ENCODE data around the gene C14orf180.

DNA sequence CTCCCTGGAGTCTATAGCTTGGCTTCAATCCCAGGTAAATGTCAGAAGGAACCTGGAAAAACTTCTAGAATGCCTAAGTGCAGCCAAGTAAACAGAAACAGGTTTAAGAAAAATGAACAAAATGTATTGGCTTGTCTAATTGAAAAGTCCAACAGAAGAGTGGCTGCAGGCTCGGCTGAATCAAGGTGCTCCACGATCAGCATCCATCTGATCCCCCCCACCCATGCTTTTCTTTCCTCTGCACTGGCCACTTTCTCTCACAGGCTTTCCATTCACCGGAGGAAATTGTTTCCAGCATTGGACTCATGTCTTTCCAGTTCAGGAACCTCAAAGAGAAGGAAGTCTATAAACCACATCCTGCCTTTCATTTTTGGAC, 42.0 kb upstream of the C14orf180 start:
- TF ChIP-seq, protein P1, sequence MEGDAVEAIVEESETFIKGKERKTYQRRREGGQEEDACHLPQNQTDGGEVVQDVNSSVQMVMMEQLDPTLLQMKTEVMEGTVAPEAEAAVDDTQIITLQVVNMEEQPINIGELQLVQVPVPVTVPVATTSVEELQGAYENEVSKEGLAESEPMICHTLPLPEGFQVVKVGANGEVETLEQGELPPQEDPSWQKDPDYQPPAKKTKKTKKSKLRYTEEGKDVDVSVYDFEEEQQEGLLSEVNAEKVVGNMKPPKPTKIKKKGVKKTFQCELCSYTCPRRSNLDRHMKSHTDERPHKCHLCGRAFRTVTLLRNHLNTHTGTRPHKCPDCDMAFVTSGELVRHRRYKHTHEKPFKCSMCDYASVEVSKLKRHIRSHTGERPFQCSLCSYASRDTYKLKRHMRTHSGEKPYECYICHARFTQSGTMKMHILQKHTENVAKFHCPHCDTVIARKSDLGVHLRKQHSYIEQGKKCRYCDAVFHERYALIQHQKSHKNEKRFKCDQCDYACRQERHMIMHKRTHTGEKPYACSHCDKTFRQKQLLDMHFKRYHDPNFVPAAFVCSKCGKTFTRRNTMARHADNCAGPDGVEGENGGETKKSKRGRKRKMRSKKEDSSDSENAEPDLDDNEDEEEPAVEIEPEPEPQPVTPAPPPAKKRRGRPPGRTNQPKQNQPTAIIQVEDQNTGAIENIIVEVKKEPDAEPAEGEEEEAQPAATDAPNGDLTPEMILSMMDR (optimal IDR thresholded peaks at IDR 0.05 in 1 of 3, IDR thresholded peaks at IDR 0.05 in 1 of 3, conservative IDR thresholded peaks at IDR 0.05 in 1 of 3; ENCODE audit: extremely low read depth in 1 of 3, insufficient read depth in 2 of 3, low read length in 3 of 3) = no peak
- TF ChIP-seq EZH2 (IDR thresholded peaks at IDR 0.05; ENCODE audit: low read length) = no peak
